ENCODE data around the gene AGL. TPM values are rescaled to one million over a fixed set of nuclear protein-coding genes. Genes with fewer than 3 reads are reported as not detected.

AGL gene
- total and polyA plus RNA-seq, 12 donors = 10.5 to 73.1 (median 54.6) TPM

- peaks cover 0 to 61% (median 5%) of the 10 kb centered on the region in 9 donors for H3K36me3 ChIP-seq
- ATAC-seq = no peak
- no peak for DNase-seq
- no peaks in the 10 kb centered on the region for H3K9me3 ChIP-seq
- H3K27me3 ChIP-seq = no peaks in the 10 kb centered on the region
- no peak overlapping the region for H3K27ac ChIP-seq
- intact Hi-C loops (cut with DNase I) = loop anchor here in 1 of 10 donors (10.0 kb wide), 1 partner anchor 285 kb away; no protein-coding TSS in a partner anchor
- peaks cover 0 to 10% (median 0%) of the 10 kb centered on the region in 9 donors for H3K4me1 ChIP-seq
- no peak overlapping the region for H3K4me3 ChIP-seq
- TF ChIP-seq CTCF (IDR thresholded peaks at IDR 0.05) = no peak
Measured at GRCh38 chr1:99869304-99869703, 19.1 kb downstream of the AGL start.

- WGBS, 2 donors = 92% methylated on average over 6 of the region's 6 CpGs
- H3K27ac ChIP-seq = no peak overlapping the region
Measured at GRCh38 chr1:99869723-99870122, 19.6 kb downstream of the AGL start.

GRCh38 chr1:99872063-99872462 is 21.9 kb downstream of the AGL start:
- 95 to 99% methylated on average over 1 of the region's 1 CpG for WGBS, 2 donors

More at GRCh38 chr1:99869723-99870122, 19.6 kb downstream of the AGL start:
- Histone ChIP-seq H3K9me3 (no peaks in the 10 kb centered on the region), H3K27me3 (no peaks in the 10 kb centered on the region), H3K4me1 (peaks cover 0 to 10% (median 0%) of the 10 kb centered on the region in 9 donors), H3K36me3 (peaks cover 0 to 61% (median 2%) of the 10 kb centered on the region in 9 donors), H3K4me3 (no peak overlapping the region)
- TF ChIP-seq CTCF (IDR thresholded peaks at IDR 0.05) = no peak
- DNase-seq (no peak), ATAC-seq (no peak)
- intact Hi-C loops (cut with DNase I) = loop anchor here in 1 of 10 donors (10.0 kb wide), 2 partner anchors 265 to 285 kb away; partner anchors contain the start of genes SASS6 and TRMT13

GRCh38 chr1:99877568-99877967 is 27.4 kb downstream of the AGL start:
- ATAC-seq = no peak
- no peaks in the 10 kb centered on the region for H3K27me3 ChIP-seq
- no peak overlapping the region for H3K4me3 ChIP-seq
- H3K27ac ChIP-seq = no peak overlapping the region
- peaks cover 0 to 7% (median 0%) of the 10 kb centered on the region in 9 donors for H3K4me1 ChIP-seq
- H3K36me3 ChIP-seq = peaks cover 0 to 87% (median 11%) of the 10 kb centered on the region in 9 donors
- H3K9me3 ChIP-seq = no peaks in the 10 kb centered on the region
- TF ChIP-seq CTCF (IDR thresholded peaks at IDR 0.05) = no peak
- 59 to 62% methylated on average over 3 of the region's 3 CpGs for WGBS, 2 donors
- intact Hi-C loops (cut with DNase I) = loop anchor here in 1 of 10 donors (2.0 to 10.0 kb wide), 2 partner anchors 59 to 257 kb away; partner anchors contain the start of genes SASS6 and TRMT13
- DNase-seq = no peak

More at GRCh38 chr1:99872063-99872462, 21.9 kb downstream of the AGL start:
- Histone ChIP-seq H3K4me3 (no peak overlapping the region), H3K4me1 (peaks cover 0 to 10% (median 0%) of the 10 kb centered on the region in 9 donors), H3K27me3 (no peaks in the 10 kb centered on the region), H3K36me3 (peaks cover 0 to 65% (median 7%) of the 10 kb centered on the region in 9 donors), H3K27ac (no peak overlapping the region), H3K9me3 (no peaks in the 10 kb centered on the region)
- TF ChIP-seq CTCF (IDR thresholded peaks at IDR 0.05) = no peak
- ATAC-seq (no peak), DNase-seq (no peak)
- intact Hi-C loops (cut with DNase I) = loop anchor here in 1 of 10 donors (10.0 kb wide), 1 partner anchor 263 kb away; the partner anchor contains the start of genes SASS6 and TRMT13
